Activated naive CD4-positive, alpha-beta T cell treated with anti-CD3 and anti-CD28 coated beads, Interleukin-2, amount 10 ng/mL, durations not matched to agents 7 days and 5 days (primary cell): ENCODE data around the gene PARP8.
A peak's percentile ranks its signal among the peaks of the same experiment; 100 is the strongest.

Experiments
- CTCF ChIA-PET: fragments of 350-600 bp; sonication (Branson Sonifier 250); formaldehyde crosslinking; loops from one replicate; lab custom pipeline; 2021; ENCODE audit warnings: antibody characterized with exemption; lab: Charles Lee
- DNase-seq: peaks from one replicate; pipeline ENCODE4 v3.0.0-alpha.2; 2020
- H3K27ac Mint-ChIP-seq: one replicate; pipeline ENCODE4 v1.8.0; 2021; ENCODE audit warnings: mild to moderate bottlenecking, moderate library complexity, mixed read lengths
- H3K27me3 Mint-ChIP-seq: one replicate; pipeline ENCODE4 v1.8.0; 2021; ENCODE audit warnings: mild to moderate bottlenecking, mixed read lengths
- H3K36me3 Mint-ChIP-seq: one replicate; pipeline ENCODE4 v1.8.0; 2021; ENCODE audit warnings: mixed read lengths
- H3K4me1 Mint-ChIP-seq: one replicate; pipeline ENCODE4 v1.8.0; 2021; ENCODE audit warnings: mixed read lengths
- H3K4me3 Mint-ChIP-seq: one replicate; pipeline ENCODE4 v1.8.0; 2021; ENCODE audit warnings: mild to moderate bottlenecking, moderate library complexity, mixed read lengths
- H3K9me3 Mint-ChIP-seq: one replicate; pipeline ENCODE4 v1.8.0; 2021; ENCODE audit warnings: mixed read lengths

The PARP8 gene

DNA sequence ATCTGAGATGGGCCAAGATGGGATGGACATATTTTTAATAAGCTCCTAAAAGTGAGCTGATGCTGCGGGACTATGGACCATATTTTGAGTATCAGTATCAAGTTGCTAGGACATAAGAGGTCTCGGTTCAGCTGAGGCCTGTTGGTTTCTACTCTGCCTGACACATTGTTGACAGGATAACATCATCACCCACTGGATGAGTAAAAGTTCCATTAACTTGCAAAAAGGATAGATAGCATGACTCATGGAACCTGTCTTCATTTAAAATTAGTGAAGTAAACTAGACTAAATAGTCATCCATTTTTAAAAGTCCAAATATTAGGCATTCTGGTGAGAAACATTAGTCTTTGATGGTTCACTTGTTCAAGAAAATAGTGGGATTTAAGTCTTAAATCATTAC is 33.3 kb downstream of the PARP8 start:
- Mint-ChIP-seq H3K9me3 (peaks cover 4% of the 10 kb centered on the region), H3K4me3 (no peak overlapping the region), H3K27me3 (no peaks in the 10 kb centered on the region), H3K27ac (no peak overlapping the region), H3K4me1 (peaks cover 27% of the 10 kb centered on the region), H3K36me3 (peaks cover 46% of the 10 kb centered on the region)
- CTCF ChIA-PET: no interaction called here
- DNase-seq: no peak

DNA sequence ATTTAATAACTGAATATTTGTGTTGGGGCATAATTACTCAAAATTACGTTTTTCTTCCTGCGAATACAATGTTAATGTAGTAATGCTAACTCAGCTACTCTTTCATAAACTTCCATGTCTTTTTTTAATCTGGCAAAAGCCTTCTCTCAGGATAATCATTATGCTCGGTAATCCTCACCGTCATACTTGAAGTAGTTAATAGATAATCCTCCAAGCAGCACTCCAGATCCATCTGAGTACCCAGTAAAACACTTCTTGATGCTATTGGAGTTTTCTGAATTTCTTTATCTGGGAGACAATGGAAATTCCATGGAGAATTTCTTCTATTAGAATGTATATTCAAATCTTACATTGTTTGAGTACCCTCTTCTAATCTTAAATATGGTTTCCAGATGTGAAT is 34.3 kb downstream of the PARP8 start:
- peaks cover 27% of the 10 kb centered on the region for H3K4me1 Mint-ChIP-seq
- no peak for DNase-seq
- peaks cover 4% of the 10 kb centered on the region for H3K9me3 Mint-ChIP-seq
- H3K36me3 Mint-ChIP-seq: peaks cover 47% of the 10 kb centered on the region
- no peak overlapping the region for H3K27ac Mint-ChIP-seq
- H3K4me3 Mint-ChIP-seq: no peak overlapping the region
- CTCF ChIA-PET: no interaction called here
- no peaks in the 10 kb centered on the region for H3K27me3 Mint-ChIP-seq

DNA sequence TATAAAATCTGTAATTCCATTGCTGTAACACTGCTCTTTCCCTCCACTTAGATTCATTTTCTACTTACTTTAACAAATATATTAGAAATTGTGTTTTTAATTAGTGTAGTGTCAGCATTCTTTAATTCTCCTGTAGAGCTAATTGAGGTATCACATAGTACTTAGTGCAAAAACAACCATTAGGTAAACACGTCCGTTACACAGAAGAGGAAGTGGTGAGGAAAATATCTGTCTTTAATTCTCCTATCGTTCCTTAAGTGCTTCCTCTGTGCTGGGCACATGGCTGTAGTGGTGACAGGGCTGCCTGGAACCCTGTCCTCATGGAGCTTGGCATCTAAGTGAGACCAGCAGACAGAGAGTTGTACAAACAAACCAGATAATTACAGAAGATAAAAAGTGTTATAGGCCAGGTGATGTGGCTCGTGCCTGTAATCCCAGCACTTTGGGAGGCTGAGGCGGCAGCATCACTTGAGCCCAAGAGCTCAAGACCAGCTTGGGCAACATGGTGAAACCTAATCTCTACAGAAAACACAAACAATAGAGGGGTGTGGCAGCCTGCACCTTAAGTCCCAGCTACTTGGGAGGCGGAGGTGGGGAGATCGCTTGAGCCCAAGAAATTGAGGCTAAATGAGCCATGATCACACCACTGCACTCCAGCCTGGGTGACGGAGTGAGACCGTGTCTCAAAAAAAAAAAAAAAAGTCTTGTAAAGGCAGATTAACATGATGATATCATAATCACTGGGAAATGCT is 36.4 kb downstream of the PARP8 start:
- CTCF ChIA-PET: interaction anchor here (0.6 kb wide), 1 partner anchor 136 kb away, joined by 3 read pairs; no protein-coding TSS in a partner anchor
- H3K36me3 Mint-ChIP-seq: peaks cover 46% of the 10 kb centered on the region
- H3K4me1 Mint-ChIP-seq: peaks cover 28% of the 10 kb centered on the region
- H3K9me3 Mint-ChIP-seq: peaks cover 4% of the 10 kb centered on the region
- H3K4me3 Mint-ChIP-seq: no peak overlapping the region
- H3K27ac Mint-ChIP-seq: peak overlapping the region; percentile 82
- H3K27me3 Mint-ChIP-seq: no peaks in the 10 kb centered on the region
- DNase-seq: no peak

DNA sequence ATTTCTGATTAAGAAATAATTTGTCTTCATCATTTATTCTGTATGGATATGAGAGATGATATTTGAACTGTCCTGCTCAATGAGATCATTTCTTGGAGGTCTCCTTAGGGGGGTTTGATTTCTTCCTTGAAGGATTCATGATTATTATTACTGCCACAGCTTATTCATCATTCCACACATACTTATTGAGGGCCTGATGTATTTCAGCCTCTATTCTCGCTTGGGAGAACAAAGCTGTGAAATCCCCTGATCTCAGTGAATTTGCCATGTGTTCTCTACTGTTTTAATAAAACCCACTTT is 36.9 kb downstream of the PARP8 start:
- no peak for DNase-seq
- peaks cover 44% of the 10 kb centered on the region for H3K36me3 Mint-ChIP-seq
- no peak overlapping the region for H3K4me3 Mint-ChIP-seq
- H3K9me3 Mint-ChIP-seq: peaks cover 4% of the 10 kb centered on the region
- CTCF ChIA-PET: no interaction called here
- no peak overlapping the region for H3K27ac Mint-ChIP-seq
- peaks cover 29% of the 10 kb centered on the region for H3K4me1 Mint-ChIP-seq
- no peaks in the 10 kb centered on the region for H3K27me3 Mint-ChIP-seq

DNA sequence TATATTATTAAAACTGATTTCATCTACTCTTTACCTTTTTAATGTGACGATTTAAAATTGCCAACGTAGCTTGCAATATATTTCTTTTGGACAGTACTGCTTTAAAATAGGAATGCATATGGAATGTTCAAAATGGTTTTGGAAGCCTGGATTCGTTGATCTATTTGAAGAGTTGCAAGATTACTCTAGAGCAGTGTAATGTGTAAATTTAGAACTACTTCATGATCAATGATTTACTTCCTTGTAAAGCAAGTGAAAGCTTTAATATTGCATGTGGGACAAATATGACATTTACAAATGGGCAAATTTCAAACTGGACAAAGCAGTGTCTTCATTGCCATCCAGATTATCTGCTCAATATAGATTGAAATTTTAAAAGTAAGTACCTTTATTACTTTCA is 38.3 kb downstream of the PARP8 start:
- Mint-ChIP-seq H3K36me3 (peaks cover 37% of the 10 kb centered on the region), H3K9me3 (peaks cover 4% of the 10 kb centered on the region), H3K4me3 (no peak overlapping the region), H3K4me1 (peaks cover 41% of the 10 kb centered on the region), H3K27me3 (no peaks in the 10 kb centered on the region), H3K27ac (no peak overlapping the region)
- no peak for DNase-seq
- CTCF ChIA-PET: no interaction called here

DNA sequence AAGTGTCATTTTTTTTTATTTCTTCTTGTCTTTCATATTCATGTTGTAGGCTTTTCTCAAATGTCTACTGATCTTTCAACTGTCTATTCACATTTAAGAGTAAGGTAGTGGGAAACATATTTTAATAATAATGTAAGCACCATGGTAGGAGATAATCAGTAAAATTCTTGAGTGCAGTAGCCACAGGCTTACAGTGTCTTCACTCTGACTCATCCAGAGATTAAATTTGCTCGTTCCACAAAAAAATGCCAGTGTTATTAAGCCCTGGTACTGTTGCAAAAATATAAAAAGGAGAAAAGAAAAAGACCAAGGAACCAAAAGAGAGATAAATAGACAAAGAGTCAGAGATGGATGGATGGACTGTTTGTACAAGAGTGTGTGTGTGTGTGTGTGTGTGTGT is 43.0 kb downstream of the PARP8 start:
- H3K27ac Mint-ChIP-seq: peak overlapping the region; percentile 42
- no peaks in the 10 kb centered on the region for H3K27me3 Mint-ChIP-seq
- peaks cover 1% of the 10 kb centered on the region for H3K9me3 Mint-ChIP-seq
- peaks cover 15% of the 10 kb centered on the region for H3K36me3 Mint-ChIP-seq
- peaks cover 52% of the 10 kb centered on the region for H3K4me1 Mint-ChIP-seq
- CTCF ChIA-PET: no interaction called here
- H3K4me3 Mint-ChIP-seq: no peak overlapping the region
- DNase-seq: no peak

DNA sequence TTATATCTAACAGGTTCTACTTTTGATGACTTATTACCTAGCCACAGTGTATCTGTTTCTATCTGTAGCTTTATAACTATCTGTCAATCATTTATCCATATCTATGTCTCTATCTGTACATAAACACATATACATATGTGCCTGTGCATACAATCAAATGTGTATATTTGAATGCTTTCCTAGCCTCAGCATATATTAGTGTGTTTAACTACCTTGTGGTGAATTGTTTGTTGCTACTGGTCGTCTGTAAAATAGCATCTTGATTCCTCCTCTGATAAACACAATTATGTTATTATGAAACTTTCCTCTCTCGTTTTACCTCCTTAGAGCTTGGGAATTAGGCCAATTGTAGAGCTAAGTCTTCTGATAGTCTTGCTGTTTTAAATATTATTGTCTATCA is 44.4 kb downstream of the PARP8 start:
- CTCF ChIA-PET: interaction anchor here (0.6 kb wide), 1 partner anchor 40 kb away, joined by 3 read pairs; no protein-coding TSS in a partner anchor

DNA sequence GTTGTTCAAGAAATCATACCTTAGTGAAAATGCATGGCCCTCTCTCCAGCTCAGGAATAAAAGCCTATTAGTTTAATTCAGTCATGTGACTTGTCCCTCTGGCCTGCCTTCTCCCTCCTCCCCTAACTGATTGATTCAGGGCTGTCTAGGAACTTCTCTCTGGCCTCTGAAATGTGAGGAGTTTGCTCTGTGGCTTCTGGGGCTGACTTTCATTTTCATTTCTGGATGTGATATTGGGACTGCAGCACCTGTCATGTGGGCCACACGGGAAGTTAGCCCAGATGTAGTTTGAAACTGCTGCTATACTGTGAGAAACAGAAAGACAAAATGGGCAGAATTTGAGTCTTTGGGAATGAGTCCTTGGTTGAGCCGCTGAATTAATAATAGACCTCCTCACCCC is 44.8 kb downstream of the PARP8 start:
- peak; percentile 78 for DNase-seq
- no peaks in the 10 kb centered on the region for H3K27me3 Mint-ChIP-seq
- CTCF ChIA-PET: interaction anchor here (0.6 kb wide), 1 partner anchor 40 kb away, joined by 3 read pairs; no protein-coding TSS in a partner anchor

More for the DNA sequence above, 44.4 kb downstream of the PARP8 start:
- DNase-seq: no peak
- H3K9me3 Mint-ChIP-seq: peaks cover 1% of the 10 kb centered on the region
- peak overlapping the region; percentile 89 for H3K27ac Mint-ChIP-seq
- H3K4me3 Mint-ChIP-seq: peak overlapping the region; percentile 48
- peaks cover 57% of the 10 kb centered on the region for H3K4me1 Mint-ChIP-seq
- peaks cover 18% of the 10 kb centered on the region for H3K36me3 Mint-ChIP-seq
- H3K27me3 Mint-ChIP-seq: no peaks in the 10 kb centered on the region

DNA sequence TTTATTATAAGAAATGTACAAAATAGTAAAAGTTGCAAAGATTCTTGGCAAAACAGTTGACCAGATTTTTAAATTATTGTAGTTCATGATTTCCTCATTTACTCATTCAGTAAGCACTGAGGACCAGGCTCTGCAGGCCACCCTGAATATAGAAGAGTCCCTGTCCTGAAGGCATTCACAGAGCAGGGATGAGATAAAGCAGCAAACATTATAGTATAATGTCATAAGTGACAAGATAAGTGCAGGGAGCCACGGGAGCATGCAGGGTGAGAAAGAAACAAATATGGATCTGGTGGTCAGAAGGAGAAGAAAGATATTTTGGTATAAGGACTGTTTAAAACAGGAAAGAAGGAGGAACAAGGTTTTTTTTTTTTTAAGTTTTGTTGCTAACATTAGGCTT is 46.0 kb downstream of the PARP8 start:
- Mint-ChIP-seq H3K27ac (peak overlapping the region; percentile 1), H3K4me1 (peaks cover 62% of the 10 kb centered on the region), H3K27me3 (no peaks in the 10 kb centered on the region), H3K36me3 (peaks cover 27% of the 10 kb centered on the region), H3K9me3 (peaks cover 1% of the 10 kb centered on the region), H3K4me3 (no peak overlapping the region)
- no peak for DNase-seq
- CTCF ChIA-PET: no interaction called here

More for the DNA sequence above, 44.8 kb downstream of the PARP8 start:
- H3K9me3 Mint-ChIP-seq: peaks cover 1% of the 10 kb centered on the region
- H3K4me3 Mint-ChIP-seq: peak overlapping the region; percentile 48
- H3K4me1 Mint-ChIP-seq: peaks cover 57% of the 10 kb centered on the region
- H3K27ac Mint-ChIP-seq: peak overlapping the region; percentile 89
- H3K36me3 Mint-ChIP-seq: peaks cover 22% of the 10 kb centered on the region

DNA sequence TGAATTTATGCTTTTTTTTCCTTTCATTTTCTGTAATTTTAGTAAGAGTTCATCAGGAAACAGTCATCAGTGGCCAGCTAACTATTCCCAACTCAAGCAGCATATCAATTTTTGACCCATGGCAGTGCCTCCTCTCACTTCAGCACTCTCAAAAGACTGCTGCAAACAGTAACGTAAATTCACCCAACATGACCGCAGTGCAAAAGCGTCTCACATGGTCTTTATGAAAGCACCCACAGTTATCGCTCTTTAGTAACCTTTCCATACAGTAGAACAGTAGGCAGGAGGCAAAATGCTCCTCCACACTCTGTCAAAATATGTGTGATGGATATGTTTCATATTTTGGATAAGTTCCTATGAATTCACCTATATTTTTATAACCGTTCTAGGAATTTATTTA is 48.6 kb downstream of the PARP8 start:
- peaks cover 36% of the 10 kb centered on the region for H3K36me3 Mint-ChIP-seq
- H3K4me1 Mint-ChIP-seq: peaks cover 54% of the 10 kb centered on the region
- CTCF ChIA-PET: no interaction called here
- no peak for DNase-seq
- no peak overlapping the region for H3K4me3 Mint-ChIP-seq
- H3K27me3 Mint-ChIP-seq: no peaks in the 10 kb centered on the region
- no peak overlapping the region for H3K27ac Mint-ChIP-seq
- peaks cover 1% of the 10 kb centered on the region for H3K9me3 Mint-ChIP-seq

DNA sequence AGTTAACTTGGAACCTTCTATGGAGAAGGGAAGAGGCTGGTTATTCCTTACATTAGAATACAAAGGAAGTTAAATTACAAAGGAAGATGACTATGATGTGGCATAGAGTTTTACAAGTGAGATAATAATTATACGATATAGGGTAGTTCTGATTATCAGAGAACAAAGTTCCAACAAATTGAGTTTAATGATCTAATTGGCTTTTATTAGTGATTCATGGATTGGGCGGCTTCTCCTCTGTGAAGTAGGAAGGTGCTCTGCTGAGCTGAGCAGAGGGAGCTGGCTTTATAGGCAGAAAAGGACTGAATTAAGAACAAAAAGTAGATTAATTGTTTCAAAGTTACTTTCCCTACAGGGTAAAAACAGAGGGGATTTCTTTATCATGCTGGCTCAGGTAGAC is 49.7 kb downstream of the PARP8 start:
- H3K4me1 Mint-ChIP-seq: peaks cover 48% of the 10 kb centered on the region
- no peak for DNase-seq
- no peak overlapping the region for H3K27ac Mint-ChIP-seq
- no peak overlapping the region for H3K4me3 Mint-ChIP-seq
- H3K9me3 Mint-ChIP-seq: peaks cover 1% of the 10 kb centered on the region
- no peaks in the 10 kb centered on the region for H3K27me3 Mint-ChIP-seq
- peaks cover 40% of the 10 kb centered on the region for H3K36me3 Mint-ChIP-seq
- CTCF ChIA-PET: no interaction called here

DNA sequence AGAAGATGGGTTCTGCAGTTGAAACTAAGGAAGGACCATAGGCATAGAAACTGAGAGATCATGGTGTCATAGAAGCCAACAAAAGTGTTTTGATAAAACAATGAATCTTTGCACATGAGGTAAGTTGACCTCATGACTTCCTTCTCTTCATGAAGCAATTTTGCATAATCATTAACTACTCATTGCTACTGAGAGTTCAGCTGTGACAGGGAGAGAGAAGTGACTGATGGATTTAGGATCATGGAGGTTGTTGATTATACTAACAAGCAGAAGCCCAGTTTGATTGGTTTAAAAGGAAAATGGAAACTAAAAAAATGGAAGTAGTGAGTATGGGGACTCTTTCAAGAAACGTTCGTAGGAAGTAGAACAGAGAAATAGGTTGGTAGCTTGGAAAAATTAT is 51.2 kb downstream of the PARP8 start:
- H3K27me3 Mint-ChIP-seq: no peaks in the 10 kb centered on the region
- CTCF ChIA-PET: interaction anchor here (1.1 kb wide), 1 partner anchor 28 kb away, joined by 3 read pairs; no protein-coding TSS in a partner anchor
- peaks cover 34% of the 10 kb centered on the region for H3K4me1 Mint-ChIP-seq
- no peak overlapping the region for H3K27ac Mint-ChIP-seq
- peaks cover 1% of the 10 kb centered on the region for H3K9me3 Mint-ChIP-seq
- no peak for DNase-seq
- H3K36me3 Mint-ChIP-seq: peaks cover 38% of the 10 kb centered on the region
- H3K4me3 Mint-ChIP-seq: no peak overlapping the region

DNA sequence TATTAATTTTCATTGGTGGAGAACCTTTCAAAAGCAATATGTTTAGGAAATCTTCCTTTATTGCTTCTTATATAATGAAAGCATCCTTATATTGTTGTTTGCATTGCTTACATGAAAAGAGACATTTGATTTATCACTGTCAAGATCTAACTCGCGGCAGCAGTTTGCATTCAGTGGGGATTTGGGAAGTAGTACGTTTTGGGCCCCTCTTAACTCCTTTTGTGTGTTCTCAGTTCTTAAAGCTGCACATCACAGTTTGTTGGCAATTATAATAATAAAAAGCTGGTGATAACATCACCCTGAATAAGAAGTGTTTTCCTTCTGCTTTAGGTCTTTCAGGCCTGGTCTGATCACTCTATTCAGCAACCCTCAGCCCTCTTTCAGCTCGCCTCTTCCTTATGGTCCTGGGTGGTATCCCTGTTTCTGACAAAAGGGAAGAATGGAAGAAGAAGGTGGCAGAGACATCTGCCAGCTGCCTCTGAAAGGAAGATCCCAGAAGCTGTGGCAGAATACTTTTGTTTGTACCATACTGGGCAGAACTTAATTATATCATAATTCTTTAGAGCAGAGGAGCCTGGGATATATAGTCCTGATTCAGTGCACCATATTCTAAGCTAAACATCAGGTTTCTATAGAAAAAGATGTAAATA is 53.7 kb downstream of the PARP8 start:
- no peak overlapping the region for H3K27ac Mint-ChIP-seq
- DNase-seq: no peak
- H3K4me3 Mint-ChIP-seq: no peak overlapping the region
- H3K27me3 Mint-ChIP-seq: no peaks in the 10 kb centered on the region
- H3K4me1 Mint-ChIP-seq: peaks cover 23% of the 10 kb centered on the region
- peaks cover 31% of the 10 kb centered on the region for H3K36me3 Mint-ChIP-seq
- CTCF ChIA-PET: interaction anchor here (0.6 kb wide), 1 partner anchor 10 kb away, joined by 3 read pairs; no protein-coding TSS in a partner anchor
- no peaks in the 10 kb centered on the region for H3K9me3 Mint-ChIP-seq

DNA sequence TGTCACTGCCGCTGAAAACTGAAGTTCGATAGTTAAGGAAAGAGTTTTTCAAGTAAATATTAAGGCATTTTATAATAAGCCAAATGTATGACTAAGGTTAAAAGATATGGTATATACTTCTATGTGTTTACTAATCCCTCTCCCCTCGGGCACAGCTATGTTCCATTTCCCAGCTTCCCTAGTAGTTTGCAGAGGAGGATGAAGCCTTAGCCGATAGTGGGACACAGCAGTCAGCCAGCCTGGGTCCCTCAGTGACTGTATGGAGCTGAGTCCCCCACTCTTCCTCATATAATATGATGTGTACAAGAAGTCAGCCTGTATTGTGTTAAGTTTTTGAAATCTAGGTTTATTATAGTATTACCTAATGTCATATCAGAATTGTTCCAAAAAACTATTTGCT is 55.8 kb downstream of the PARP8 start:
- no peak for DNase-seq
- Mint-ChIP-seq H3K27ac (no peak overlapping the region), H3K4me3 (no peak overlapping the region), H3K4me1 (peaks cover 32% of the 10 kb centered on the region), H3K27me3 (no peaks in the 10 kb centered on the region), H3K36me3 (peaks cover 24% of the 10 kb centered on the region), H3K9me3 (no peaks in the 10 kb centered on the region)
- CTCF ChIA-PET: interaction anchor here (0.5 to 0.6 kb wide), 2 partner anchors 378 to 660 kb away, joined by 3 read pairs; no protein-coding TSS in a partner anchor

DNA sequence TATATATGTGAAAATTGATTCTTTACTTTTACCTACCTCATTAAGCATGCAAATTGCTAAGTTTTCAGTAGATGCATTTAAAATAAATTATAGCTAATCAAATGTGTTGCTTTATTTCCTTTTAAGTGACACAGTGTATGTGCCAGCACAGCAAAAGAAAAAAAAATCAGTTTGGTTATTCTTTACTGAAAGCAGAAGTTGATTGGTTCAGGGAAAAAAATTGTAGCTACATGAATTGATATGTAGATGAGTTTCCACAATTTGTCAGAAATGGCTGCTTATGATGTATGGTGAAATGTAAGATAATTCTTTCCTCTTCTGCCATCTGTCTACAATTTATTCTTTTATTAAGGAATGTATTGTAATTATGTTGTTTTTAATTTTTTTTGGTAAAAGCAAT is 57.8 kb downstream of the PARP8 start:
- no peaks in the 10 kb centered on the region for H3K27me3 Mint-ChIP-seq
- CTCF ChIA-PET: no interaction called here
- H3K4me1 Mint-ChIP-seq: peaks cover 34% of the 10 kb centered on the region
- H3K9me3 Mint-ChIP-seq: no peaks in the 10 kb centered on the region
- peaks cover 17% of the 10 kb centered on the region for H3K36me3 Mint-ChIP-seq
- H3K27ac Mint-ChIP-seq: no peak overlapping the region
- no peak overlapping the region for H3K4me3 Mint-ChIP-seq
- no peak for DNase-seq
